Nephron progenitor cell (in vitro differentiated cells): ENCODE measurements around the gene PARD3B.

Source experiments
- DNase-seq: peaks from one replicate; pipeline ENCODE4 v3.0.0; 2021
- H3K27ac Mint-ChIP-seq: 2 replicates; pipeline ENCODE4 v1.8.0; 2021; ENCODE audit warnings: mild to moderate bottlenecking, moderate library complexity, mixed read lengths
- H3K27me3 Mint-ChIP-seq: 2 replicates; pipeline ENCODE4 v1.8.0; 2021; ENCODE audit warnings: mild to moderate bottlenecking, low read depth, mixed read lengths; ENCODE audit not compliant: poor library complexity
- H3K36me3 Mint-ChIP-seq: 2 replicates; pipeline ENCODE4 v1.8.0; 2021; ENCODE audit warnings: low read depth, mixed read lengths
- H3K4me1 Mint-ChIP-seq: 2 replicates; pipeline ENCODE4 v1.8.0; 2021; ENCODE audit warnings: mixed read lengths
- H3K4me3 Mint-ChIP-seq: 2 replicates; pipeline ENCODE4 v1.8.0; 2021; ENCODE audit warnings: mild to moderate bottlenecking, moderate library complexity, mixed read lengths
- H3K9me3 Mint-ChIP-seq: 2 replicates; pipeline ENCODE4 v1.8.0; 2021; ENCODE audit warnings: mild to moderate bottlenecking, moderate library complexity, mixed read lengths
- CTCF ChIP-seq: fragments of 200-600 bp; sonication (generic); IDR thresholded peaks from 2 replicates; pipeline ENCODE4 v1.5.0; 2021; ENCODE audit warnings: antibody characterized with exemption

The PARD3B gene

DNA sequence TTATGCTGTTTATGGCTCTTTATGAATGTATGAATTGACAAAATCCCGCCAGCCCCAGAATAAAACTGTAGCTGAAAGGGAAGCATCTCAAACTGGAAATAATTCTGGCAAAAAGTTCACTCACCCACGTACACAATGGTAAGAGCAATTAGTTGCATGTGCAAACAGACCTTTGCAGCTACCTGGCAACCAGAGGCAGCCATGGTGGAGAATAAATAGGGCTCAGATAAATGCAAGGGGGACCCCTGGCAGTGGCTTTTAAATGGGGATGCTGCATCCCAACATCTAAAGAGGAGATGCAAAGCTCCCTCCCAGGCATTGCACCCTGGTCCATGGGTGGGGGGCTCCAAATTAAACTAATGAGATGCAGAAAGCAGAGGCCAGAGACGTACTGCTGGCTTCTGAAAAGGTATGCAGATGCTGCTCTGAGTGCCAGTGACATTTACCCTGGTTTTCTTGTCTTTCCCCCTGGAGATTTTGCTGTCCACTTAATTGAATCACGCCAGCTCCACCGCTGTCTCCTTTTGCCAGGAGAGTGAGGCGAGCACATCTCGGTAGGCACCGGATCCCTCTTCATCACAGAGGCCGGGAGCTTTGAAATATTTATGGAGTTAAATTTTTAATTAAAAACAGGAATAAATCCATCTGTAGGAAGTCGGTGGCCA, 1010.4 kb downstream of the PARD3B start:
- H3K36me3 Mint-ChIP-seq: no peaks in the 10 kb centered on the region
- no peak for DNase-seq
- H3K27me3 Mint-ChIP-seq: no peaks in the 10 kb centered on the region
- no peak overlapping the region for H3K4me3 Mint-ChIP-seq
- H3K4me1 Mint-ChIP-seq: peaks cover 45% of the 10 kb centered on the region
- H3K27ac Mint-ChIP-seq: no peak overlapping the region
- no peak for TF ChIP-seq CTCF
- no peaks in the 10 kb centered on the region for H3K9me3 Mint-ChIP-seq

DNA sequence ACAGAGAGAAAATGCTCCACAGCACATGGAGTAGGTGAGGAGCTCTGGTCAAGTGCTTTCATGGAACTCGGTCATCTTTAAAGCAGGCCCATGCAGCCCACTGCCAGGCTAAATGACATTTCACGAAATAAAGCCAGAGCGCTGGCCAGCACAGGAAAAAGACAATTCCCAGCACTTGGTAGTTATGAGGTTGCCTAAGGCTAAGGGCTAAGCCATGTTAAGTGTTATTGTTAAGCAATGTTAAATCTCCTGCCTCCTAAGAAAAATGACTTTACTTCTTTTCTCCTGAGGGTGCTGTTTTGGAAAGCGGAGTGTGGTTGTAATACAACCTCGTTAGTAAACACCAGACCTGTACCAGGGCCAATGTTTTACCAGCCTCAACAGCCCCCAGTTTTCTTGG, 1011.1 kb downstream of the PARD3B start:
- peaks cover 52% of the 10 kb centered on the region for H3K4me1 Mint-ChIP-seq
- no peaks in the 10 kb centered on the region for H3K36me3 Mint-ChIP-seq
- no peak for DNase-seq
- no peaks in the 10 kb centered on the region for H3K27me3 Mint-ChIP-seq
- no peak for TF ChIP-seq CTCF
- H3K4me3 Mint-ChIP-seq: no peak overlapping the region
- peak overlapping the region; percentile 78 for H3K27ac Mint-ChIP-seq
- no peaks in the 10 kb centered on the region for H3K9me3 Mint-ChIP-seq

DNA sequence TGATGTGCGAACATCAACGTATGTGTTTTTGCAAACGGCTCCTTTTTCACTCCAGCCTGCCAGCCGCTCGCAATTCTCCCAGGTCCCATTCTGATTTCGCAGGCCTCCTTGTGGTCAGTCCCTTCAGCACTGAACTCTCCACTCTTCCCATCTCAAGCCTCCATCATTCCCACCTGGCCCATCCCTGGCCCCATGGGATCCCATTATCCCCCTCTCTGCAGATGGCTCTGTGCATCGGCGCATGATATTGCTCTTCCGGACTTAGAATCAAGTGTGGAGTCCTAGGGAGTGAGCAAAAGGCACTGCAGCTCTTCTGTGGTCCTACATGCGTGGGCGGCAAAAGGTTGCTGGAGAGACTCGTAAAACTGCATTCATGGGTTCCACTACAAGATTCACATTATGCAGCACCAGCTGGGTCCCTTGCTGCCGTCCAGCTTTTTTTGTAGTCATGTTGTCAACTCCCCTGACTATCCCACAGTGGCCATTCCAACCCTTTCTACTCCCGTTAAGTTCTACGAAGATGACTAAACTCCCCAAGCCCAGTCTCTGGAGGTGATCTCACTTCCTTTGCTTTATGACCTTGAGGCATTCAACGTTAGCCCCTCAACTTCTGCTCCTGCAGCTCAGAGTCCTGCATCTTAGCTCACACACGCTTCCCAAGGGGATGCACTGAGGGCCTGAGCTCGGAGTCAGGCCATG, 1011.7 kb downstream of the PARD3B start:
- Mint-ChIP-seq H3K4me3 (peak overlapping the region; percentile 10), H3K36me3 (no peaks in the 10 kb centered on the region), H3K27me3 (no peaks in the 10 kb centered on the region), H3K9me3 (no peaks in the 10 kb centered on the region), H3K4me1 (peaks cover 58% of the 10 kb centered on the region), H3K27ac (peak overlapping the region; percentile 78)
- TF ChIP-seq CTCF: no peak
- peak; percentile 12 for DNase-seq

GRCh38 chr2:205557873-205558272, 1012.6 kb downstream of the PARD3B start:
- Mint-ChIP-seq H3K9me3 (no peaks in the 10 kb centered on the region), H3K4me3 (no peak overlapping the region), H3K36me3 (no peaks in the 10 kb centered on the region), H3K27me3 (no peaks in the 10 kb centered on the region), H3K4me1 (peaks cover 58% of the 10 kb centered on the region), H3K27ac (no peak overlapping the region)
- TF ChIP-seq CTCF: no peak
- no peak for DNase-seq

- peaks cover 48% of the 10 kb centered on the region for H3K4me1 Mint-ChIP-seq
- H3K9me3 Mint-ChIP-seq: no peaks in the 10 kb centered on the region
- no peak for DNase-seq
- H3K4me3 Mint-ChIP-seq: no peak overlapping the region
- TF ChIP-seq CTCF: no peak
- no peaks in the 10 kb centered on the region for H3K36me3 Mint-ChIP-seq
- H3K27me3 Mint-ChIP-seq: peaks cover 5% of the 10 kb centered on the region
- no peak overlapping the region for H3K27ac Mint-ChIP-seq
These were observed 1016.2 kb downstream of the PARD3B start for GRCh38 chr2:205561441-205561840.

GRCh38 chr2:205563646-205564045, 1018.4 kb downstream of the PARD3B start:
- no peak for DNase-seq
- Mint-ChIP-seq H3K36me3 (no peaks in the 10 kb centered on the region), H3K4me1 (peaks cover 37% of the 10 kb centered on the region), H3K9me3 (no peaks in the 10 kb centered on the region), H3K27me3 (peaks cover 5% of the 10 kb centered on the region), H3K4me3 (no peak overlapping the region), H3K27ac (no peak overlapping the region)
- TF ChIP-seq CTCF: peak; percentile 32
